Measurements from ENCODE around the gene GBP5. TPM values are rescaled to one million over a fixed set of nuclear protein-coding genes. Genes with fewer than 3 reads are reported as not detected.
"Not testable (repeated sequence)": the region's sequence is repeated elsewhere in the genome, so short reads cannot be mapped to it uniquely, and the experiment has no call there.

Gene GBP5
- total RNA-seq, 1 donor: under 0.01 TPM

GRCh38 chr1:89305493-89305892, 32.8 kb upstream of the GBP5 start:
- H2AFZ ChIP-seq (ENCODE audit: low read length): no peak overlapping the region
- no peaks in the 10 kb centered on the region for H3K36me3 ChIP-seq (ENCODE audit: insufficient read depth, low read length)
- no peaks in the 10 kb centered on the region for H3K27me3 ChIP-seq (ENCODE audit: insufficient read depth, low read length)
- TF ChIP-seq CTCF (IDR thresholded peaks at IDR 0.05; ENCODE audit: extremely low read depth, low read depth, low read length): no peak
- no peak overlapping the region for H3K4me2 ChIP-seq (ENCODE audit: insufficient read depth, low read length)
- H3K9me3 ChIP-seq (ENCODE audit: low read depth, low read length): no peaks in the 10 kb centered on the region
- H4K20me1 ChIP-seq (ENCODE audit: insufficient read depth, low read length): no peaks in the 10 kb centered on the region
- no peak overlapping the region for H3K27ac ChIP-seq (ENCODE audit: low read depth, low read length)
- H3K79me2 ChIP-seq (ENCODE audit: insufficient read depth, low read length): no peaks in the 10 kb centered on the region
- no peaks in the 10 kb centered on the region for H3K4me1 ChIP-seq (ENCODE audit: insufficient read depth, low read length)
- peak; percentile 14 for DNase-seq (ENCODE audit: insufficient read length, low spot score, missing footprints)
- no peak overlapping the region for H3K4me3 ChIP-seq (ENCODE audit: insufficient read depth, low read length)

DNA sequence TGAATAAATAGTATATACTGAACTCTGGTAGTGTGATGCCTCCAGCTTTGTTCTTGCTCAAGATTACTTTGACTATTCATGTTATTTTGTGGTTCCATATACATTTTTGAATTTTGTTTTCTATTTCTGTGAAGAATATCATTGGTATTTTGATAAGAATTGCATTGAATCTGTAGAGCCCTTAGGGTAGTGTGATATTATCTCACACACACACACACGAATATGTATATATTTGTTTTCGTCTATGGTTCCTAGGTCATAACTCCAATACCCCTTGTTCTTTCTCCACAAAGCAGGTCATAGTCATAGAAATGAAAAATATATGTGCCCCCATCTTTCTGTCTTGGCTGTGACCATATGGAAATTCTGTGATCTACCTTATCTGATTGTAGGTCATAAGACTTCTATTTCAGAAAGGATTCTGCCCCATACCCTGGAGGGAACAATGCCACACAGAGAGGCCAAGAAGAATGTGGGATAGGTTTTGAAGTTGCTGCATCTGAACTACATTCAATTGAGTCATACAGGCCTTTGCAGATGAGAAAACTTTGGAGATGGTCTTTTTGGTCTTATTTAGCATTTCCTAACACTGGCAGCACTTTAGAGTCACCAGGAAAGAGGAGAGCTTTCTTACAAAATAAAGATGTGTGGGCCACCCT, 32.0 kb upstream of the GBP5 start:
- Histone ChIP-seq H3K4me1 (ENCODE audit: insufficient read depth, low read length) (no peaks in the 10 kb centered on the region), H3K4me3 (ENCODE audit: insufficient read depth, low read length) (no peak overlapping the region), H3K79me2 (ENCODE audit: insufficient read depth, low read length) (no peaks in the 10 kb centered on the region), H3K9me3 (ENCODE audit: low read depth, low read length) (no peaks in the 10 kb centered on the region), H3K27ac (ENCODE audit: low read depth, low read length) (no peak overlapping the region), H2AFZ (ENCODE audit: low read length) (no peak overlapping the region), H3K36me3 (ENCODE audit: insufficient read depth, low read length) (no peaks in the 10 kb centered on the region), H3K4me2 (ENCODE audit: insufficient read depth, low read length) (no peak overlapping the region), H4K20me1 (ENCODE audit: insufficient read depth, low read length) (no peaks in the 10 kb centered on the region), H3K27me3 (ENCODE audit: insufficient read depth, low read length) (no peaks in the 10 kb centered on the region)
- no peak for DNase-seq (ENCODE audit: insufficient read length, low spot score, missing footprints)
- no peak for TF ChIP-seq CTCF (IDR thresholded peaks at IDR 0.05; ENCODE audit: extremely low read depth, low read depth, low read length)

GRCh38 chr1:89302697-89303332, 30.2 kb upstream of the GBP5 start:
- no peak for DNase-seq (ENCODE audit: insufficient read length, low spot score, missing footprints)
- TF ChIP-seq CTCF (IDR thresholded peaks at IDR 0.05; ENCODE audit: extremely low read depth, low read depth, low read length): no peak
- no peak overlapping the region for H3K4me3 ChIP-seq (ENCODE audit: insufficient read depth, low read length)
- H3K79me2 ChIP-seq (ENCODE audit: insufficient read depth, low read length): no peaks in the 10 kb centered on the region
- no peaks in the 10 kb centered on the region for H3K4me1 ChIP-seq (ENCODE audit: insufficient read depth, low read length)
- H2AFZ ChIP-seq (ENCODE audit: low read length): no peak overlapping the region
- H4K20me1 ChIP-seq (ENCODE audit: insufficient read depth, low read length): no peaks in the 10 kb centered on the region
- H3K36me3 ChIP-seq (ENCODE audit: insufficient read depth, low read length): no peaks in the 10 kb centered on the region
- no peak overlapping the region for H3K4me2 ChIP-seq (ENCODE audit: insufficient read depth, low read length)
- no peaks in the 10 kb centered on the region for H3K9me3 ChIP-seq (ENCODE audit: low read depth, low read length)
- no peaks in the 10 kb centered on the region for H3K27me3 ChIP-seq (ENCODE audit: insufficient read depth, low read length)
- H3K27ac ChIP-seq (ENCODE audit: low read depth, low read length): no peak overlapping the region

DNA sequence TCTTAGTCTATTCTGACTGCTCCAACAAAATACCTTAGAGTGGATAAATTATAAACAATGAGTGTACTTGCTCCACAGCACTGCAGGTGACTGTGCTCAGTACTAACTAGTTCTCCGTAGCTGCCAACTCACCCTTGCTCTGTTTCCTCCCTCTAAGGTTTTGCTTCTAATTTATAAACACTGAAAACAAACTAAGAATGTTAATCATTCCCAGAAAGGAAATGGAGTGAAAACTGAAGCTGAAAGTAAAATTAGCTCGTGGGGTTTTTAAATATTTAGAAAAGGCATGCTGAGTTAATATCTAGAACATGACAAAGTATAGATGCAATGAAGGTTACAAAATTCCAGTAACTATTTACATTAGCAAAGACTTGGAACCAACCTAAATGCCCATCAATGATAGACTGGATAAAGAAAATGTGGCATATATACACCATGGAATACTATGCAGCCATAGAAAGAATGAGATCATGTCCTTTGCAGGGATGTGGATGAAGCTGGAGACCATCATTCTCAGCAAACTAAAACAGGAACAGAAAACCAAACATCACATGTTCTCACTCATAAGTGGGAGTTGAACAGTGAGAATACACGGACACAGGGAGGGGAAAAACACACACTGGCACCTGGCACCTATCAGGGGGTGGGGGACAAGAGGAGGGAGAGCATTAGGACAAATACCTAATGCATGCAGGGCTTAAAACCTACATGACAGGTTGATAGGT, 27.2 kb upstream of the GBP5 start:
- not testable (repeated sequence) for H2AFZ ChIP-seq (ENCODE audit: low read length); H3K36me3 ChIP-seq (ENCODE audit: insufficient read depth, low read length); H4K20me1 ChIP-seq (ENCODE audit: insufficient read depth, low read length); H3K79me2 ChIP-seq (ENCODE audit: insufficient read depth, low read length); H3K27ac ChIP-seq (ENCODE audit: low read depth, low read length); H3K27me3 ChIP-seq (ENCODE audit: insufficient read depth, low read length); H3K9me3 ChIP-seq (ENCODE audit: low read depth, low read length); H3K4me1 ChIP-seq (ENCODE audit: insufficient read depth, low read length); DNase-seq (ENCODE audit: insufficient read length, low spot score, missing footprints); H3K4me2 ChIP-seq (ENCODE audit: insufficient read depth, low read length); H3K4me3 ChIP-seq (ENCODE audit: insufficient read depth, low read length)
